ENCODE data around the gene GPC5. TPM values are rescaled to one million over a fixed set of nuclear protein-coding genes. Genes with fewer than 3 reads are reported as not detected.

The GPC5 gene
- total and polyA plus RNA-seq, 2 donors (not counting 3 experiments of a cell fraction or from before 2014, with no cell fraction given) = 0.59 to 0.97 TPM

GRCh38 chr13:91768746-91769145, 370.3 kb downstream of the GPC5 start:
- dilution Hi-C loops (cut with MboI; ENCODE audit: extremely low pct_ligation_motif_present, low sequenced_read_pairs) = no loop called here
- Histone ChIP-seq H3K9me1 (replicated peaks; ENCODE audit: control insufficient read depth, extremely low read depth, insufficient read depth, low read length) (no peaks in the 10 kb centered on the region), H3K9ac (replicated peaks; ENCODE audit: extremely low read depth, insufficient read depth, low read length) (no peak overlapping the region), H3K27ac (ENCODE audit: insufficient read depth, low read depth, low read length) (no peak overlapping the region), H4K20me1 (replicated peaks; ENCODE audit: control insufficient read depth, extremely low read depth, insufficient read depth, low read length) (no peaks in the 10 kb centered on the region), H3K4me1 (ENCODE audit: control insufficient read depth, extremely low read depth, insufficient read depth, low read length) (no peaks in the 10 kb centered on the region), H2AFZ (ENCODE audit: low read depth, low read length) (no peak overlapping the region), H3K9me3 (replicated peaks; ENCODE audit: control insufficient read depth, insufficient read depth, low read length) (no peaks in the 10 kb centered on the region), H3K27me3 (ENCODE audit: control insufficient read depth in 2 of 2, insufficient read depth in 2 of 2, low read length in 2 of 2) (no peaks in the 10 kb centered on the region), H3K79me2 (ENCODE audit: control insufficient read depth, insufficient read depth, low read length) (no peaks in the 10 kb centered on the region), H3K4me2 (ENCODE audit: insufficient read depth, low read length) (no peak overlapping the region), H3K4me3 (replicated peaks in 1 of 3; ENCODE audit: insufficient read depth in 1 of 3, low read depth in 1 of 3, low read length in 3 of 3) (no peak overlapping the region), H3K36me3 (ENCODE audit: control insufficient read depth in 2 of 2, extremely low read depth in 1 of 2, insufficient read depth in 2 of 2, low read length in 2 of 2) (no peaks in the 10 kb centered on the region)
- intact Hi-C loops (cut with micrococcal nuclease) = no loop called here
- no TSS peak for BruUV-seq (replicated peaks)
- CTCF ChIA-PET = no interaction called here
- no peak for TF ChIP-seq MYC (IDR thresholded peaks at IDR 0.05; ENCODE audit: low read depth, low read length)
- no peak for TF ChIP-seq EZH2 (IDR thresholded peaks at IDR 0.05; ENCODE audit: borderline replicate concordance, low read depth, low read length, severe bottlenecking)
- POLR2A ChIA-PET = no interaction called here
- no peak for DNase-seq (ENCODE audit: low read depth, low spot score)
- FAIRE-seq = no peak

- TF ChIP-seq FOS (IDR thresholded peaks at IDR 0.05; ENCODE audit: borderline replicate concordance, insufficient read depth, low read length) = no peak
- TF ChIP-seq MYC (IDR thresholded peaks at IDR 0.05; ENCODE audit: low read depth, low read length) = no peak
- no peak for TF ChIP-seq POLR2A (IDR thresholded peaks at IDR 0.05; ENCODE audit: low read depth, low read length)
- TF ChIP-seq, protein P1, sequence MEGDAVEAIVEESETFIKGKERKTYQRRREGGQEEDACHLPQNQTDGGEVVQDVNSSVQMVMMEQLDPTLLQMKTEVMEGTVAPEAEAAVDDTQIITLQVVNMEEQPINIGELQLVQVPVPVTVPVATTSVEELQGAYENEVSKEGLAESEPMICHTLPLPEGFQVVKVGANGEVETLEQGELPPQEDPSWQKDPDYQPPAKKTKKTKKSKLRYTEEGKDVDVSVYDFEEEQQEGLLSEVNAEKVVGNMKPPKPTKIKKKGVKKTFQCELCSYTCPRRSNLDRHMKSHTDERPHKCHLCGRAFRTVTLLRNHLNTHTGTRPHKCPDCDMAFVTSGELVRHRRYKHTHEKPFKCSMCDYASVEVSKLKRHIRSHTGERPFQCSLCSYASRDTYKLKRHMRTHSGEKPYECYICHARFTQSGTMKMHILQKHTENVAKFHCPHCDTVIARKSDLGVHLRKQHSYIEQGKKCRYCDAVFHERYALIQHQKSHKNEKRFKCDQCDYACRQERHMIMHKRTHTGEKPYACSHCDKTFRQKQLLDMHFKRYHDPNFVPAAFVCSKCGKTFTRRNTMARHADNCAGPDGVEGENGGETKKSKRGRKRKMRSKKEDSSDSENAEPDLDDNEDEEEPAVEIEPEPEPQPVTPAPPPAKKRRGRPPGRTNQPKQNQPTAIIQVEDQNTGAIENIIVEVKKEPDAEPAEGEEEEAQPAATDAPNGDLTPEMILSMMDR (IDR thresholded peaks at IDR 0.05; ENCODE audit: extremely low read depth in 1 of 2, insufficient read depth in 1 of 2, low read depth in 1 of 2, low read length in 2 of 2) = no peak
- TF ChIP-seq EZH2 (IDR thresholded peaks at IDR 0.05; ENCODE audit: borderline replicate concordance, low read depth, low read length, severe bottlenecking) = no peak
- Histone ChIP-seq H3K79me2 (ENCODE audit: control insufficient read depth, insufficient read depth, low read length) (no peaks in the 10 kb centered on the region), H3K4me3 (replicated peaks in 1 of 3; ENCODE audit: insufficient read depth in 1 of 3, low read depth in 1 of 3, low read length in 3 of 3) (no peak overlapping the region), H3K36me3 (ENCODE audit: control insufficient read depth in 2 of 2, extremely low read depth in 1 of 2, insufficient read depth in 2 of 2, low read length in 2 of 2) (no peaks in the 10 kb centered on the region), H3K9me1 (replicated peaks; ENCODE audit: control insufficient read depth, extremely low read depth, insufficient read depth, low read length) (no peaks in the 10 kb centered on the region), H4K20me1 (replicated peaks; ENCODE audit: control insufficient read depth, extremely low read depth, insufficient read depth, low read length) (no peaks in the 10 kb centered on the region), H3K27ac (ENCODE audit: insufficient read depth, low read depth, low read length) (no peak overlapping the region), H3K9ac (replicated peaks; ENCODE audit: extremely low read depth, insufficient read depth, low read length) (no peak overlapping the region), H2AFZ (ENCODE audit: low read depth, low read length) (no peak overlapping the region), H3K4me2 (ENCODE audit: insufficient read depth, low read length) (no peak overlapping the region), H3K9me3 (replicated peaks; ENCODE audit: control insufficient read depth, insufficient read depth, low read length) (peaks cover 4% of the 10 kb centered on the region), H3K4me1 (ENCODE audit: control insufficient read depth, extremely low read depth, insufficient read depth, low read length) (no peaks in the 10 kb centered on the region), H3K27me3 (ENCODE audit: control insufficient read depth in 2 of 2, insufficient read depth in 2 of 2, low read length in 2 of 2) (no peaks in the 10 kb centered on the region)
- no peak for FAIRE-seq
- dilution Hi-C loops (cut with MboI; ENCODE audit: extremely low pct_ligation_motif_present, low sequenced_read_pairs) = no loop called here
- intact Hi-C loops (cut with micrococcal nuclease) = no loop called here
- POLR2A ChIA-PET = no interaction called here
- no TSS peak for BruUV-seq (replicated peaks)
- DNase-seq (ENCODE audit: low read depth, low spot score) = no peak
- CTCF ChIA-PET = no interaction called here
Observed at GRCh38 chr13:91771229-91771628, 372.8 kb downstream of the GPC5 start.

Measured in endothelial cell of umbilical vein (primary cell).